GM21447 (cell line): ENCODE measurements around the gene KREMEN2.
"Not testable (repeated sequence)": the region's sequence is repeated elsewhere in the genome, so short reads cannot be mapped to it uniquely, and the experiment has no call there.

Experiments used
- ATAC-seq: cut with Tn5 transposase; IDR thresholded peaks from one replicate; pipeline ENCODE4 v1.9.1; 2021; ENCODE audit not compliant: unreplicated experiment

KREMEN2 gene, protein sequence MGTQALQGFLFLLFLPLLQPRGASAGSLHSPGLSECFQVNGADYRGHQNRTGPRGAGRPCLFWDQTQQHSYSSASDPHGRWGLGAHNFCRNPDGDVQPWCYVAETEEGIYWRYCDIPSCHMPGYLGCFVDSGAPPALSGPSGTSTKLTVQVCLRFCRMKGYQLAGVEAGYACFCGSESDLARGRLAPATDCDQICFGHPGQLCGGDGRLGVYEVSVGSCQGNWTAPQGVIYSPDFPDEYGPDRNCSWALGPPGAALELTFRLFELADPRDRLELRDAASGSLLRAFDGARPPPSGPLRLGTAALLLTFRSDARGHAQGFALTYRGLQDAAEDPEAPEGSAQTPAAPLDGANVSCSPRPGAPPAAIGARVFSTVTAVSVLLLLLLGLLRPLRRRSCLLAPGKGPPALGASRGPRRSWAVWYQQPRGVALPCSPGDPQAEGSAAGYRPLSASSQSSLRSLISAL

DNA sequence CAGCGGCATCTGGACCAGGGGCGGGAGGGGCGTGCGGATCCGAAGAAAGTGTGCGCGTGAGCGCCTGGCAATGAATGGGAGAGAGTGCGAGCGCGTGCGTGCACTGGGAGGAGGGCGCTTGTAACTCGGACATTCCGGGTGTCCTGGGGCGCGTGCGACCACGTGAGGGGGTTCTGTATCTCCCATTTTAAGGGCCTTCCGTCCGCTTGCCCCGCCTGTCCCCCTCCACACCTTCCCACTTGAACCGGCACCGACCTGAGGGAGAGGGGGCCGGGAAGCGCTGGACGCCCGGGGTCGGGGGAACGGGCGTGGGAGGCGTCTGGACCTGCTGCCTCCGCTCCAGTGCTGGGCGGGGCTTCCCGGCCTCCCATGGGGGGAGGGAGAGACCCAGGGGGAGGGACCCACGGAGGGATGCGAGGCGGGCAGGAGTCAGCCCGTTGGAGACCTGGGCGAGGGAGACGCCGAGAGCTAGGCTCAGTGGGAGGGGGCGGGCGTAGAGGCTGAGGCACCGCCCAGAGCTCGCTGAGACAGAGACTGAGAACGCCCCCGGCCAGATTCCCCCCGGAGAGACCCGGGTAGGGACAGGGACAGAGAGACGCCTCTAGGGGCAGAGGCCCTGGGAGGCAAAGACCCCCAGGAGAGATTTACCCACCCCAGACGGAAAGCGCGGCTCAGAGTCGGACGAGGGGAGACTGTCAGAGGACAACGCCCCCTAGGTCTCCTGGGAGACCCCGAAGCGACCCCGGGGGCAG lies at the start of gene KREMEN2:
Gene KREMEN2, plus strand, starts transcription at position 553 of the 752 bp plus-strand sequence. CDS start 246 bp downstream, outside the sequence.
- ATAC-seq, result no peak

DNA sequence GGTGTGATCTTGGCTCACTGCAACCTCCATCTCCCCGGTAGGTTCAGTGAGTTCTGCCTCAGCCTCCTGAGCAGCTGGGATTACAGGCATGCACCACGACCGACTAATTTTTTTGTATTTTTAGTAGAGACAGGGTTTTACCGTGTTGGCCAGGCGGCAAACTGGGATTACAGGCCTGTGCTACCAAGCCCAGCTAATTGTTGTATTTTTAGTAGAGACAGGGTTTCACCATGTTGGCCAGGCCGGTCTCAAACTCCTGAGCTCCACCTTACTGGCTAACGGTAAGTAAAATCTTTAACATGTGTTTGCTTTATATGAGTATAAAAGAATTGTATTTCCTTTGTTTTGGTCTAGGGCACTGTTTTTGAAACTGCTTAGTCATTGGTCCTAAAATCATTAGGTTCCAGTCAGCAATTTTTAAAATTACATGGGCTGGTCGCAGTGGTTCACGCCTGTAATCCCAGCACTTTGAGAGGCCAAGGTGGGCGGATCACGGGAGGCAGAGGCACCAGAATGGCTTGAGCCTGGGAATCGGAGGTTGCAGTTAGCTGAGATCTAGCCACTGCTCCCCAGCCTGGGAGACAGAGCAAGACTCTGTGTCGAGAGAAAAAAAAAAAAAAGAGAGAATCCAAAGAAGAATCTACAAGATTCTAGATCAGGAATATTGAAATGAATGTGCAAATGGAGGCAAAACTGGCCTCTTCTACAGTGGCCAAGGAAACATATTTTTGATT lies 48.7 kb upstream of the KREMEN2 start:
- ATAC-seq, result no peak

DNA sequence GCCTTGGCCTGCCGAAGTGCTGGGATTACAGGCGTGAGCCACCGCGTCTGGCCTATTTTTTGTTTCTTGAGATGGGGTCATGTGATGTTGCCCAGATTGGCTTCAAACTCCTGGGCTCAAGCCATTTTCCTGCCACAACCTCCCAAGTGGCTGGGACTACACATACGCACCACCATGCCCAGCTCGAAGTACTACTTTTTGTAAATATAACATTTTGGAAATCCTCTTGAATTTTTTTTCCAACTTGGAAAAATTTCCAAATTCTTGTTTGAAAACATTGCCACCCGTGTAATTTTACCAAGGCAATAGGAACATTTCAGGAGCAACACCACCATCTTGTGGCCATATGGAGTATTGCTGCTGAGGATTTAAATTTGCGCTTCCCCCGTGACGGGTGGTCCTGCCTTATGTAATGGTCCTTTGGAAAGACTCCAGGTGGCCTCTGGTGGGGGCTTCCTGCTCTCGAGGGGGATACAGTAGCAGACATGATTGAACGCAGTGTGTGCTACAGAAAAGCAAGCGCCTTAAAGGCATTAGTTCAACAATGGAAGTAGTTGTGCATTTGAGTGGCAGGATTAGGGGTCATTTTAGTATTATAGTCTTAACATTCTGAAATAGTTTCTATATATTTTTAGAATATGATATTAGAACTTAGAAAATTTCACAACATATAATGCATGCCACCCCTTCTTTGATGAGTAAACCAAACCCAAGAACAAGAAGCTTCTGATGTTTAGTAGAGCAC lies 44.4 kb upstream of the KREMEN2 start:
- ATAC-seq, result no peak

DNA sequence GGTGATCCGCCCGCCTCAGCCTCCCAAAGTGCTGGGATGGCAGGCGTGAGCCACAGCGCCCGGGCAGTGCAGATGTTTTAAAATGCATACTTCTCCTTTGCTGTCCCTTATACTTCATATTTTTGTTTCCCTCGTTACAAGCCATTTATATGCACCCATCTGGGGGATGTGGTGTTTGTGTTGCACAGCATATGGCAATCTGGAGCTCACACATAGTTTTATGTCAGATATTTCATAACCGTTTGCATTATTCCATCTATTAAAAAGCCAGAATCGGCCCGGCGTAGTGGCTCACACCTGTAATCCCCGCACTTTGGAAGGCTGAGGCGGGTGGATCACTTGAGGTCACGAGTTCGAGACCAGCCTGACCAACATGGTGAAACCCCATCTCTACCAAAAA lies 40.6 kb upstream of the KREMEN2 start:
- ATAC-seq, result no peak

DNA sequence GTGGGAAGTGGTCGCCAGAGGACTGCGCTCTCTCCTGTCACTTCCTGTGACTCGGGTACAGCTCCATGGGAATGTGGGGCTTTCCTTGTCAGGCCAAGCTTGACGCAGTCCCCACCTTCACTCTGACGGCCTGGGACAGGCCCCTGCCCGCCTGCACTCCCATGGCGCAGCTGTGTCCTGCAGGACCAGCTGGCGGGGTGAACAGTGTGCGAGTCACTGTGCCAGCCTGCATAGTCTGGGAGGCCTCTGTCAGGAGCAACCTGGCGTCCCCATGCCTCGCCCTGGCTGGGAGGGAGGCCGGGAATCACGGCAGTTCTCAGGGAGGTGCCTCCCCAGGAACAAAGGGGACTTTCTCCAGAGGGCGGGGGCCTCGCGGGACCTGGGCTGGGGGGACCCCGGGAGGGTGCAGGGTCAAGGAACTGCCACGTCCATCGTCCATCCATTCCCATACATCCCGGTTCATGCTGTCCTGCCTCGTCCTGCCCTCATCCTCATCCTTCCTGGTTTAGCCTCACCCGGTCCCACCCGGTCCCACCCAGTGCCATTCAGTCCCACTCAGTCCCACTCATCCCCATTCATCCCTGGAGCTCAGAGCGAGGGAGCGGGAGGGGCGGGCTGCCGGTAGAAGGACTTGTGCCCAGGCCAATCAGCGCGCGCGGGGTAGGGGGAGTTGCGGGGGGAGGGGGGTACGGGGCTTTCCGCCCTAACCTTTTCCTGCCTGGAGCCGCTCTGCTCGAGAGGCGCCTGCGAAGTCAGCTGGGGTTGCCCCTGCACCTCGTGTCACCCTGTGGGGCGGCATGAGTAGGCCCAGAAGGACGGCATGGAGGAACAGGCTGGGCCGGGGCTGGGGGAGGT lies 38.9 kb upstream of the KREMEN2 start:
- no peak for ATAC-seq

DNA sequence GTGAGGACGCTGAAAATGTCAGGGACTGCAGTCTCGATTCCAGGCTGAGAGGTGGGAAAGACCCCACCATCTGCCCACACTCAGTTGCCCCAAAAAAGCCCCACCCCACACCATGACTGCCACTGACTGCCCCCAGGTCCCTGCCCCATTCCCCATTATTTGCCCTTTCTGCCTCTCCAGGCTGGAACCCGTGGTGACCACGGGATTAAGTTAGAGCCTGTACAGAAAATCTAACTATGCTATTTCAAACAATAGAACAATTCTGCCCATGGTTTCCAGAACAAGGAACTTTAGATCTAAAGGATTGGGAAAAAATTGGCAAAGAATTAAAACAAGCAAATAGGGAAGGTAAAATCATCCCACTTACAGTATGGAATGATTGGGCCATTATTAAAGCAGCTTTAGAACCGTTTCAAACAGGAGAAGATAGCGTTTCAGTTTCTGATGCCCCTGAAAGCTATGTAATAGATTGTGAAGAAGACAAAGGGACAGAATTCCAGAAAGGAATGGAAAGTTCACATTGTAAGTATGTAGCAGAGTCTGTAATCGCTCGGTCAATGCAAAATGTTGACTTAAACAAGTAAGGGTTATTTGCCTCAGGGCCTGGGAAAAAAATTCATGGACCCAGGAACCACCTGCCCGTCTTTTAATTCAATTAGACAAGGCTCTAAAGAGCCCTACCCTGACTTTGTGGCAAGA lies 38.0 kb upstream of the KREMEN2 start:
- no peak for ATAC-seq

DNA sequence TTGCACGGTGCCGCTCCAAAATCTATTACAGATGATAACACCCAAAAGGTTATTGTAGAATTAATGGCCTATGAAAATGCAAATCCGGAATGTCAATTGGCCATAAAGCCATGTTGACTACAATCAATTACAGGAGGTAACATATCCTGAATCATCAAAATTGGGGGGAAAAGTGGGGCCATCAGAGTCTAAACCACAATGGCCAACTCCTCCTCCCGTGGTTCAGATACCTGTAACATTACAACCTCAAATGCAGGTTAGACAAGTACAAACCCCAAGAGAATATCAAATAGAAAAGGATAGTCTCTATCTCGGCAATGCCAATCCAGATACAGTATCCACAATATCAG lies 37.5 kb upstream of the KREMEN2 start:
- no peak for ATAC-seq

DNA sequence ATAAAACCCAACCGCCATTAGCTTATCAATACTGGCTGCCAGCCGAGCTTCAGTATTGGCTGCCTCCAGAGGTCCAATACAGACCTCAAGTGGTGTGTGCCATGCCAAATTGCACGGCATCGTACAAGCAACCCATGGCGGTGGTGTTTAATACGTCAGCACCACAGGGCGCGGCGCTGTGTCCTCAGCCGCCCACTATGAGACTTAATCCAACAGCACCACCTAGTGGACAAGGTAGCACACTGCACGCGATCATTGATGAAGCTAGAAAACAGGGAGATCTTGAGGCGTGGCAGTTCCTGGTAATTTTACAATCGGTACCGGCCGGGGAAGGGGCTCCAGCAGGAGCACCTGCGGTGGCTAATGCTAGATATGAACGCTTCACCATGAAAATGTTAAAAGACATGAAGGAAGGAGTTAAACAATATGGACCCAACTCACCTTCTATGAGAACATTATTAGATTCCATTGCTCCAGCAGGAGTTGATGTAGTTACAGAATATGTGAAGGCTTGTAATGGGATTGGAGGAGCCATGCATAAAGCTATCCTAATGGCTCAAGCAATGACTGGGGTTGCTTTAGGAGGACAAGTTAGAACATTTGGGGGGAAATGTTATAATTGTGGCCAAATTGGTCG lies 36.9 kb upstream of the KREMEN2 start:
- ATAC-seq, result no peak

DNA sequence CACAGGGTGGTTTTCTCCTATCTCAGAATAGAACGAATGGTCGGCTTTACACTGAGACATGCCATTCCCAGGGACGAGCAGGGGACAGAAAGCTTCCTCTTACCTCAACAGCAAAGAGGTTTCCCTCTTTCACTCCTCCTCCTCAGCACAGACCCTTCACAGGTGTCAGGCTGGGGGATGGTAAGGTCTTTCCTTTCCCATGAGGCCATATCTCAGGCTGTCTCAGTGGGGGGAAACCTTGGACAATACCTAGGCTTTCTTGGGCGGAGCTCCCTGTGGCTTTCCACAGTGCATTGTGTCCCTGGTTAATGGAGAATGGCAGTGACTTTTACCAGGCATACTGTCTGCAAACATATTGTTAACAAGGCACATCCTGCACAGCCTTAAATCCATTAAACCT lies 35.9 kb upstream of the KREMEN2 start:
- not testable (repeated sequence) for ATAC-seq

DNA sequence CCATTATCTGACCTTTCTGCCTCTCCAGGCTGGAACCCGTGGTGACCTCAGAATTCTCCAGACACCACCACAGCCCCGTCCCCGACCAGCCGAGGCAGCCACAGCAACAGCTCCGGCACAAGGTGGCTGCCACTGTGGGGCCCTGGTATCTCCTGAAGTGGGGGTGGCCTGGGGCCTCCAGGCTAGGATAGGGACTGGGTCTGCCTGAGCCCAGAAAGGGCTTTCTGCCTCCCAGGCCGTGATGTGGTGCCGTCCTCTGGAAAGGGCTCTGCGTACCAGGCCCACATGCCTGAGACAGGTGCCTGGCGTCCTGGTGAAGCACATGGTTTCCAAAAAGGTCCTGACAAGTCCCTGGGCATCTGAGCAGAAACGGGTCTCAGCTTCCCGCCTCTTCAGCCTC lies 35.3 kb upstream of the KREMEN2 start:
- ATAC-seq, result no peak

DNA sequence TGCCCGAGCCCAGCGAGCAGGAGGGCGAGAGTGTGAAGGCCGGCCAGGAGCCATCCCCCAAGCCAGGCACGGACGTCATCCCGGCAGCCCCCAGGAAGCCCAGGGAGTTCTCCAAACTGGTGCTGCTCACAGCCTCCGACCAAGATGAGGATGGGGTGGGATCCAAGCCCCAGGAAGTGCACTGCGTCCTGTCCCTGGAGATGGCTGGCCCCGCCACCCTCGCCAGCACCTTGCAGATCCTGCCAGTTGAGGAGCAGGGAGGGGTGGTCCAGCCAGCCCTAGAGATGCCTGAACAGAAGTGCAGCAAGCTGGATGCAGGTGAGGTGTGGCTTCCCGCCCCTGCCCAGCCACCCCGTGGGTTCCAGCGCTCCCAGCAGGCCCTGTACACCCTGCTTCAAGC lies 34.4 kb upstream of the KREMEN2 start:
- ATAC-seq, result no peak

DNA sequence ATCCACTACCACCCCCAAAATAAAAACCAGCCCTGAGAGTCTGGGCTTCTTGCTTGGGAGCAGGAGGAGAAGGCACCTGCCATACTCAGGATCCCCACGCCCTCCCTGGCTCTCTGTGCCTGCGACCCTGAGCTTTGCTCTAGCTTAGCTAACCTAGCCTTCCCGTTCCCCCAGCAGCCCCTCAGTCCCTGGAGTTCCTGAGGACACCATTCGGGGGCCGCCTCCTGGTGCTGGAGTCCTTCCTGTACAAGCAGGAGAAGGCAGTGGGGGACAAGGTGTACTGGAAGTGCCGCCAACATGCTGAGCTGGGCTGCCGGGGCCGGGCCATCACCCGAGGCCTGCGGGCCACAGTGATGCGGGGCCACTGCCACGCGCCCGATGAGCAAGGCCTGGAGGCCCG lies 33.8 kb upstream of the KREMEN2 start:
- ATAC-seq, result no peak

DNA sequence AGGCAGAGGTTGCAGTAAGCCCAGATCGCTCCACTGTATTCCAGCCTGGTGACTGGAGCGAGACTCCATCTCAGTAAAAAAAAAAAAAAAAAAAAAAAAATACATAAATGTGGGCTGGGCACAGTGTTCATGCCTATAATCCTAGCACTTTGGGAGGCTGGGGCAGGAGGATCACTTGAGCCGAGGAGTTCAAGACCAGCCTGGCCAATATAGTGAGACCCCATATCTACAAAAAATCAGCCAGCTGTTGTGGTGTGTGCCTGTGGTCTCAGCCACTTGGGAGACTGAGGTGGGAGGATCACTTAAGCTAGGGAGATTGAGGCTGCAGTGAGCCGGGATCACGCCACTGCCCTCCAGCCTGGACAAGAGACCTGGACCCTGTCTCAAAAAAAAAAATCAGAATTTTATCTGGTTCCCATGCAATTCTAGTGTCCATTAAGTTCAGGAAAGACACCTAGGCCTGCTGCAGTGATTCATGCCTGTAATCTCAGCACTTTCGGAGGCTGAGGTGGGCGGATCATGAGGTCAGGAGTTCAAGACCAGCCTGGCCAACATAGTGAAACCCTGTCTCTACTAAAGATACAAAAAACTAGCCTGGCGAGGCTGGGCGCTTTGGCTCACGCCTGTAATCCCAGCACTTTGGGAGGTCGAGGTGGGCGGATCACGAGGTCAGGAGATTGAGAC lies 32.7 kb upstream of the KREMEN2 start:
- ATAC-seq, result not testable (repeated sequence)

DNA sequence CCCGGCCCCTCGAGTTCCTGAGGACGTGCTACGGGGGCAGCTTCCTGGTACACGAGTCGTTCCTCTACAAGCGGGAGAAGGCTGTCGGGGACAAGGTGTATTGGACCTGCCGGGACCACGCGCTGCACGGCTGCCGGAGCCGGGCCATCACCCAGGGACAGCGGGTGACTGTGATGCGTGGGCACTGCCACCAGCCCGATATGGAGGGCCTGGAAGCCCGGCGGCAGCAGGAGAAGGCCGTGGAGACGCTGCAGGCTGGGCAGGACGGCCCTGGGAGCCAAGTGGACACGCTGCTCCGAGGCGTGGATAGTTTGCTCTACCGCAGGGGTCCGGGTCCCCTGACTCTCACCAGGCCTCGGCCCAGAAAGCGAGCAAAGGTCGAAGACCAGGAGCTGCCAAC lies 30.9 kb upstream of the KREMEN2 start:
- ATAC-seq, result no peak

DNA sequence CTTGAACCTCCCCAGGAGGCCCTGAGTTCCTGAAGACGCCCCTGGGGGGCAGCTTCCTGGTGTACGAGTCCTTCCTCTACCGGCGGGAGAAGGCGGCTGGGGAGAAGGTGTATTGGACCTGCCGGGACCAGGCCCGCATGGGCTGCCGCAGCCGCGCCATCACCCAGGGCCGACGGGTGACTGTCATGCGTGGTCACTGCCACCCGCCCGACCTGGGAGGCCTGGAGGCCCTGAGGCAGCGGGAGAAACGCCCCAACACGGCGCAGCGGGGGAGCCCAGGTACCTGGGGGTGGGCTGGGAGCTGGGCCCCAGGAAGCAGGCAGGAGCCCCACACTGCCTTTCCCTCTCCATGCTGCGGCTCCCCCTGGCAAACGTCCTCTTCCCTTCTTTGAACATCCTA lies 30.4 kb upstream of the KREMEN2 start:
- no peak for ATAC-seq

DNA sequence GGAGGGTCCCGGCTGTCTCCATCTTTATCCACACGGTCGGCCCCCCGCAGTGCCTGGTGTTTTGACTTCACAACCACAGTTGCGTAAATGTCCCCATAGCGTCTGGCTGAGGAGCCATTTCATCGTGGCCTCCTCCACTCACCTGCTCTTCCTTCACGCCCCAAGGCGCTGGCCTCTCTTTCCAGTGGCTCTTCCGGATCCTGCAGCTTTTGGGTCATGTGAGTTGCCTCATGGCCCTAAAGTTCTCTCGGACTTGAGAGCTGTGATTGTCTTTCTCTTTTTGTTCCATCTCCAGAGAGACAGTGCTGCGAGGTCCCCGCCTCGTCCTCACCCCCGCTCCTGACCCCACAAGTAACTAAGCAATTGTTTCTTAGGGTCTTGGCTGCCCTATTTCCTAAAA lies 29.6 kb upstream of the KREMEN2 start:
- ATAC-seq, result no peak

DNA sequence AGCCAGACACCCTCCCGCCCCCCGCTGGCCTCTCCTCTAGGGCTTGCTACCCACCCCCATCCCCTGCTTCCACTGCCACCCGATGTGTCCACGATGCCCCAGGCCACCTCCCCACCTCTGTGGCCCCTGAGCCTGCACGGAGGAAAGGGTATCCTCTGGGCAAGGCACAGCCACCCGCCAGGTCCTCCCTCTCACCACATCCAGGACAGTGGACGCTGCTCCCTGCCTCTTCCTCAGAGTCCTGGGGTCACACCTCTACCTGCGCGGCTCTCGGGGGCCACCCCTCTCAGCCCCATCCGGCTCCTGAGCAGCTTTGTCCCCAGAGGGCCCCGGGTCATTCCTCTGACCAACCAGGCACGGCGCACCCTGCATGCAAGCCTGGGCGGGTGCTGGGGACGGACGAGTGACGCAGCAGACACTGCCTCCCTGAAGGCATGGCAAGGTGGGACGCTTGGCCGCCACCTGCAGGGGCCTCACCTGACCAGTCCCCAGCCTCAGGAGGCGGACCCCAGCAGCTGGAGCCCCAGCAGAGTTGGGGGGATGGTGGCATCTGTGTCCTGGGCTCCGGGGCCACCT lies 27.6 kb upstream of the KREMEN2 start:
- ATAC-seq, result no peak

DNA sequence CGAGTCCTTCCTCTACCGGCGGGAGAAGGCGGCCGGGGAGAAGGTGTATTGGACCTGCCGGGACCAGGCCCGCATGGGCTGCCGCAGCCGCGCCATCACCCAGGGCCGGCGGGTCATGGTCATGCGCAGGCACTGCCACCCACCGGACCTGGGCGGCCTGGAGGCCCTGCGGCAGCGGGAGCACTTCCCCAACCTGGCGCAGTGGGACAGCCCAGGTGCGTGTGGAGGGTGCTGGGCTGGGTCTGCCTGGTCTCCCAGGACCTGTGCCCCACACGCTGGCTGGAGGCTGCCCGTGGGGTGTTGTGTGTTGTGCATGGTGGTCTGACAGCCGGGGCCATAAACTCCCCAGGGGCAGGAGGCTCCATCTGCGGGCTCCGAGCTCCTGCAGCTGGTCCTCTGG lies 26.9 kb upstream of the KREMEN2 start:
- ATAC-seq, result no peak
